Measurements from ENCODE around the gene NLGN2. TPM values are rescaled to one million over a fixed set of nuclear protein-coding genes. Genes with fewer than 3 reads are reported as not detected.

The NLGN2 gene
- total and polyA plus RNA-seq, 2 experiments from 2014 or later = 4.3 to 7.2 TPM

DNA sequence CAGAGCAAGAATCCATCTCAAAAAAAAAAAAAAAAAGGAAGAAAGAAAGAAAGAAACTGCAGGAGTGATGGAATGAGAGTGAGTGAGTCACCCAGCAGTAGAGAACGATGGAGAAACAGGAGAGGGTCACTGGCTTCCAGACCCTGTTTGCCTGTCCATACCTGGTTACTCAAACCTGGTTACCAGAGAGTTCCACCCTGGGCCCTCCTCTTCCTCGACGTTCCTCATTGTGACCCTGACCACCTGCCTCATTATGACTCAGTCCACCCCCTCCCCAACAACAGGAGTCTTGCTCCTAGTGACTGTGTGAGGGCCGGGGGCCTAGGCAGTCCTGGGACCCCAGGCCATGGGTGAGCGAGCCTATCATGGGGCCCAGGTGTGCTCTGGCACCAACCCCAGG lies 20.9 kb downstream of the NLGN2 start, which contains the start of gene SPEM3:
SPEM3 (plus strand) TSS at position 301 of the 400 bp plus-strand sequence; CDS start at position 347, 46 bp downstream.
- Histone ChIP-seq H3K27ac (no peak within 1 kb of the TSS), H3K79me2 (no peaks in the 10 kb centered on the region), H3K4me3 (no peak within 1 kb of the TSS), H3K4me2 (no peak within 1 kb of the TSS), H3K4me1 (ENCODE audit: insufficient read depth) (no peaks in the 10 kb centered on the region), H2AFZ (no peak within 1 kb of the TSS), H3K9me3 (ENCODE audit: low read depth) (no peaks in the 10 kb centered on the region), H3K9me2 (replicated peaks; ENCODE audit: insufficient read depth) (no peaks in the 10 kb centered on the region), H3K27me3 (no peaks in the 10 kb centered on the region), H4K20me1 (ENCODE audit: insufficient read depth, poor library complexity, severe bottlenecking) (no peaks in the 10 kb centered on the region), H3K36me3 (replicated peaks; ENCODE audit: insufficient read depth, low read depth) (no peaks in the 10 kb centered on the region)
- 89% methylated on average over 5 of the region's 5 CpGs for WGBS (ENCODE audit: low lambda C conversion rate, missing lambda C conversion rate)
- DNase-seq (ENCODE audit: low spot score) = no peak
- no peak for TF ChIP-seq EZH2 (IDR thresholded peaks at IDR 0.05; ENCODE audit: borderline replicate concordance)
- TF ChIP-seq, protein P1, sequence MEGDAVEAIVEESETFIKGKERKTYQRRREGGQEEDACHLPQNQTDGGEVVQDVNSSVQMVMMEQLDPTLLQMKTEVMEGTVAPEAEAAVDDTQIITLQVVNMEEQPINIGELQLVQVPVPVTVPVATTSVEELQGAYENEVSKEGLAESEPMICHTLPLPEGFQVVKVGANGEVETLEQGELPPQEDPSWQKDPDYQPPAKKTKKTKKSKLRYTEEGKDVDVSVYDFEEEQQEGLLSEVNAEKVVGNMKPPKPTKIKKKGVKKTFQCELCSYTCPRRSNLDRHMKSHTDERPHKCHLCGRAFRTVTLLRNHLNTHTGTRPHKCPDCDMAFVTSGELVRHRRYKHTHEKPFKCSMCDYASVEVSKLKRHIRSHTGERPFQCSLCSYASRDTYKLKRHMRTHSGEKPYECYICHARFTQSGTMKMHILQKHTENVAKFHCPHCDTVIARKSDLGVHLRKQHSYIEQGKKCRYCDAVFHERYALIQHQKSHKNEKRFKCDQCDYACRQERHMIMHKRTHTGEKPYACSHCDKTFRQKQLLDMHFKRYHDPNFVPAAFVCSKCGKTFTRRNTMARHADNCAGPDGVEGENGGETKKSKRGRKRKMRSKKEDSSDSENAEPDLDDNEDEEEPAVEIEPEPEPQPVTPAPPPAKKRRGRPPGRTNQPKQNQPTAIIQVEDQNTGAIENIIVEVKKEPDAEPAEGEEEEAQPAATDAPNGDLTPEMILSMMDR (IDR thresholded peaks at IDR 0.05; ENCODE audit: poor library complexity) = no peak
- no peak for TF ChIP-seq EZH2phosphoT487 (IDR thresholded peaks at IDR 0.05; ENCODE audit: low read depth, severe bottlenecking, unreplicated experiment)

DNA sequence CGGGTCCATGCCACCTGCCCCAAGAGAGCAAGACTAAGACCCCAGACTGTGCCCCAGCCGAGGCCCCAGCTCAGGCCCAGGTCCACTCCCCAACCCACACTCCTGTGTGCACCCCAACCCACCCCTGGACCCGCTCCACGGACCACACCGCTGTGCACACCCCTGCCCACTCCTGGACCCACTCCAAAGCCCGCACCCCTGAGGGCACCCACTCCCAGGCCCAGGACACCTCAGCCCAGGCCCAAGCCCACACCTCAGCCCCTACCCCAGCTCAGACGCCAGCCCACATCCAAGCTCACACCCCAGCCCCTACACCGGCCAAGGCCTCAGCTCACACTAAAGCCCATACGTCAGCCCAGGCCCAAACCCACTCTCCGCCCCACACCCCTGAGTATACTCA lies 22.1 kb downstream of the NLGN2 start:
- H3K36me3 ChIP-seq (replicated peaks; ENCODE audit: insufficient read depth, low read depth) = no peaks in the 10 kb centered on the region
- H3K27ac ChIP-seq = no peak overlapping the region
- H2AFZ ChIP-seq = no peak overlapping the region
- no peaks in the 10 kb centered on the region for H4K20me1 ChIP-seq (ENCODE audit: insufficient read depth, poor library complexity, severe bottlenecking)
- no peaks in the 10 kb centered on the region for H3K9me3 ChIP-seq (ENCODE audit: low read depth)
- WGBS (ENCODE audit: low lambda C conversion rate, missing lambda C conversion rate) = 97% methylated on average over 6 of the region's 10 CpGs
- no peak for DNase-seq (ENCODE audit: low spot score)
- no peak overlapping the region for H3K4me3 ChIP-seq
- no peaks in the 10 kb centered on the region for H3K9me2 ChIP-seq (replicated peaks; ENCODE audit: insufficient read depth)
- TF ChIP-seq EZH2phosphoT487 (IDR thresholded peaks at IDR 0.05; ENCODE audit: low read depth, severe bottlenecking, unreplicated experiment) (no peak), EZH2 (IDR thresholded peaks at IDR 0.05; ENCODE audit: borderline replicate concordance) (no peak)
- TF ChIP-seq, protein P1 (IDR thresholded peaks at IDR 0.05; ENCODE audit: poor library complexity) = no peak
- no peaks in the 10 kb centered on the region for H3K27me3 ChIP-seq
- no peaks in the 10 kb centered on the region for H3K4me1 ChIP-seq (ENCODE audit: insufficient read depth)
- no peak overlapping the region for H3K4me2 ChIP-seq
- no peaks in the 10 kb centered on the region for H3K79me2 ChIP-seq

DNA sequence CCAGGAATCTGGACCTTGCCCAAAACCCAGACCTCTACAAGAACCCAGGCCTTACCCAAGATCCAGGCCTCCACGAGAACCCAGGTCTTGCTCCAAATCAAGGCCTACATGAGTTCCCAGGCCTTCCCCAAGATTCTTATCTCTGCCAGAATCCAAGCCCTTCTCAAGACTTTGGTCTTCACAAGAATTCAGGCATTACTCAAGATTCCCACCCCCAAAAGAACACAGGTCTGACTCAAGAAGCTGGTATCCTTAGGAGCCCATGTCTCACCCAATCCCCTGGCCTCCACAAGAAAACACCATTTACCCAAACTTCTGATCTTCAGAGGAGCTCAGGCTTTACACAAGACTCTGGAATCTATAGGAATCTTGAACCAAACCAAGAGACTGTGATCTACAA lies 23.6 kb downstream of the NLGN2 start:
- H3K27ac ChIP-seq = no peak overlapping the region
- no peaks in the 10 kb centered on the region for H3K9me3 ChIP-seq (ENCODE audit: low read depth)
- no peak overlapping the region for H2AFZ ChIP-seq
- no peak overlapping the region for H3K4me3 ChIP-seq
- peaks cover 3% of the 10 kb centered on the region for H3K4me1 ChIP-seq (ENCODE audit: insufficient read depth)
- no peaks in the 10 kb centered on the region for H3K9me2 ChIP-seq (replicated peaks; ENCODE audit: insufficient read depth)
- H3K4me2 ChIP-seq = no peak overlapping the region
- H4K20me1 ChIP-seq (ENCODE audit: insufficient read depth, poor library complexity, severe bottlenecking) = no peaks in the 10 kb centered on the region
- TF ChIP-seq, protein P1 (IDR thresholded peaks at IDR 0.05; ENCODE audit: poor library complexity) = no peak
- TF ChIP-seq EZH2 (IDR thresholded peaks at IDR 0.05; ENCODE audit: borderline replicate concordance) (no peak), EZH2phosphoT487 (IDR thresholded peaks at IDR 0.05; ENCODE audit: low read depth, severe bottlenecking, unreplicated experiment) (no peak)
- no peaks in the 10 kb centered on the region for H3K27me3 ChIP-seq
- no peak for DNase-seq (ENCODE audit: low spot score)
- H3K79me2 ChIP-seq = peaks cover 2% of the 10 kb centered on the region
- 86% methylated on average over 1 of the region's 1 CpG for WGBS (ENCODE audit: low lambda C conversion rate, missing lambda C conversion rate)
- H3K36me3 ChIP-seq (replicated peaks; ENCODE audit: insufficient read depth, low read depth) = no peaks in the 10 kb centered on the region

DNA sequence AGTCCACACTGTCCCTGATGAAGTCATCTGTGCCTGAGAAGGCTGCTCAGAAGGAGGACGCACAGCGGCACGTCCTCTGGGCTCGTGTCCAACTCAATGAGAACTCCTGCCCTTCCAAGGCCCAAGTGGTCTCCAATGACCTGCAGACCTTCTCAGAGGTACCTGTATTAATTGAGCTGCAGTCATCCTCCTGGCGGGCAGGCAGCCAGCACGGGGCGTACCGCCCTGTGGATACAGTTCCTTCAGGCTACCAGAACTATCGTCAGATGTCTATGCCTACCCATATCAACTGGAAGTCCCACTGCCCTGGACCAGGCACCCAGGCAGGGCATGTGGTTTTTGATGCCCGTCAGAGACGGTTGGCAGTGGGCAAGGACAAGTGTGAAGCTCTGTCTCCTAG lies 24.7 kb downstream of the NLGN2 start:
- DNase-seq (ENCODE audit: low spot score) = no peak
- H3K4me2 ChIP-seq = no peak overlapping the region
- no peak overlapping the region for H3K27ac ChIP-seq
- no peaks in the 10 kb centered on the region for H3K9me2 ChIP-seq (replicated peaks; ENCODE audit: insufficient read depth)
- TF ChIP-seq EZH2phosphoT487 (IDR thresholded peaks at IDR 0.05; ENCODE audit: low read depth, severe bottlenecking, unreplicated experiment) (no peak), EZH2 (IDR thresholded peaks at IDR 0.05; ENCODE audit: borderline replicate concordance) (no peak)
- TF ChIP-seq, protein P1 (IDR thresholded peaks at IDR 0.05; ENCODE audit: poor library complexity) = no peak
- no peaks in the 10 kb centered on the region for H4K20me1 ChIP-seq (ENCODE audit: insufficient read depth, poor library complexity, severe bottlenecking)
- peaks cover 12% of the 10 kb centered on the region for H3K4me1 ChIP-seq (ENCODE audit: insufficient read depth)
- H3K36me3 ChIP-seq (replicated peaks; ENCODE audit: insufficient read depth, low read depth) = no peaks in the 10 kb centered on the region
- no peaks in the 10 kb centered on the region for H3K27me3 ChIP-seq
- peaks cover 2% of the 10 kb centered on the region for H3K79me2 ChIP-seq
- WGBS (ENCODE audit: low lambda C conversion rate, missing lambda C conversion rate) = 97% methylated on average over 11 of the region's 11 CpGs
- H2AFZ ChIP-seq = no peak overlapping the region
- no peak overlapping the region for H3K4me3 ChIP-seq
- H3K9me3 ChIP-seq (ENCODE audit: low read depth) = no peaks in the 10 kb centered on the region
